HG03025 (cell line): ENCODE results near the gene ITPR1.

ENCODE experiments used
- ATAC-seq: cut with Tn5 transposase; IDR thresholded peaks from one replicate; pipeline ENCODE4 v1.9.1; 2021; ENCODE audit warnings: mild to moderate bottlenecking, moderate library complexity; ENCODE audit not compliant: unreplicated experiment, low FRiP score

The ITPR1 gene

GRCh38 chr3:4672725-4673275 lies 179.7 kb downstream of the ITPR1 start:
- ATAC-seq, result no peak

- no peak for ATAC-seq
Observed at GRCh38 chr3:4674216-4674615, 181.1 kb downstream of the ITPR1 start.

GRCh38 chr3:4675704-4676103 lies 182.6 kb downstream of the ITPR1 start:
- ATAC-seq, result no peak

- no peak for ATAC-seq
Observed at GRCh38 chr3:4678320-4678719, 185.2 kb downstream of the ITPR1 start.

GRCh38 chr3:4680227-4680691 lies 187.1 kb downstream of the ITPR1 start:
- no peak for ATAC-seq

GRCh38 chr3:4680871-4681300 lies 187.7 kb downstream of the ITPR1 start:
- no peak for ATAC-seq

GRCh38 chr3:4681301-4681700 lies 188.2 kb downstream of the ITPR1 start:
- ATAC-seq, result no peak

GRCh38 chr3:4684117-4684516 lies 191.0 kb downstream of the ITPR1 start:
- no peak for ATAC-seq

- ATAC-seq, result no peak
Observed at GRCh38 chr3:4684976-4685375, 191.8 kb downstream of the ITPR1 start.

- no peak for ATAC-seq
Observed at GRCh38 chr3:4685673-4686345, 192.7 kb downstream of the ITPR1 start.

- ATAC-seq, result no peak
Observed at GRCh38 chr3:4686619-4687018, 193.5 kb downstream of the ITPR1 start.

GRCh38 chr3:4687167-4687566 lies 194.0 kb downstream of the ITPR1 start:
- ATAC-seq, result no peak

- no peak for ATAC-seq
Observed at GRCh38 chr3:4687596-4687995, 194.4 kb downstream of the ITPR1 start.

GRCh38 chr3:4688411-4688810 lies 195.3 kb downstream of the ITPR1 start:
- no peak for ATAC-seq

GRCh38 chr3:4689021-4689420 lies 195.9 kb downstream of the ITPR1 start:
- ATAC-seq, result no peak

- no peak for ATAC-seq
Observed at GRCh38 chr3:4690277-4690676, 197.1 kb downstream of the ITPR1 start.

GRCh38 chr3:4693620-4694019 lies 200.5 kb downstream of the ITPR1 start:
- peak; percentile 94 for ATAC-seq

GRCh38 chr3:4695846-4696245 lies 202.7 kb downstream of the ITPR1 start:
- ATAC-seq, result no peak

GRCh38 chr3:4696266-4696665 lies 203.1 kb downstream of the ITPR1 start:
- ATAC-seq, result no peak

- no peak for ATAC-seq
Observed at GRCh38 chr3:4698125-4698821, 205.1 kb downstream of the ITPR1 start.

GRCh38 chr3:4703054-4703480 lies 209.9 kb downstream of the ITPR1 start:
- ATAC-seq, result no peak

- no peak for ATAC-seq
Observed at GRCh38 chr3:4704552-4704951, 211.4 kb downstream of the ITPR1 start.
